ENCODE results near the gene SETMAR. TPM values are rescaled to one million over a fixed set of nuclear protein-coding genes. Genes with fewer than 3 reads are reported as not detected.

The SETMAR gene
- total and polyA plus RNA-seq, 8 donors = 3.1 to 28.0 (median 11.6) TPM

DNA sequence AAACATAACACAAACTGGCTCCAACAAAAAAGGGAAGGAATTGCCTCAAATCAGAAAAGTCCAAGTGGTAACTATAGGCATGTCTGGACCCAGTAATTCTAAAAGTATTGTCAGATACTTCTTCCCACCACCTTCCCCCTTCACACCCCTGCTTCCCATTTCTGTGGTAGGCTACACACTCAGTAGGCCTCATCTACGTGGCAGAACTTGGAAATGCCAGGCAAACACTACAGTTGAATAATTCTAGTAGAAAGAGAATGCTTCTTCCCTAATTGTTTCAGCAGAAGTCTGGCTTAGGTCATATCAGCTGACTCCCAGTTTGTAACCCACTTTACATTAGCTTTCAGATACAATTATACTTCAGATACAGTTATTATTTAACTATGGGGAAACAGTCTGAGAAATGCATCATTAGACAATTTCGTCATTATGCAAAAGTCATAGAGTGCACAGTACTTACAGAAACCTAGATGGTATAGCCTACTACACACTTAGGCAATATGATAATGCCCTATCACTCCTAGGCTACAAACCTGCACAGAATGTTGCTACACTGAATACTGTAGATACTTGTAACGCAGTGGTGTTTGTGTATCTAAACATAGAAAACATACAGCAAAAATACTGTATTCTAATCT lies 6.4 kb downstream of the SETMAR start:
- Histone ChIP-seq H3K27ac (no peak overlapping the region), H3K36me3 (peaks cover 0 to 24% (median 18%) of the 10 kb centered on the region in 4 donors), H3K9me3 (no peaks in the 10 kb centered on the region), H3K4me3 (no peak overlapping the region), H3K4me1 (peaks cover 11 to 68% (median 35%) of the 10 kb centered on the region in 4 donors), H3K27me3 (no peaks in the 10 kb centered on the region)
- intact Hi-C loops (cut with DNase I; ENCODE audit: low total_unique reads) = no loop called here
- 62 to 83% (median 64%) methylated on average over 3 of the region's 3 CpGs for WGBS, 5 donors
- no peak for DNase-seq
- TF ChIP-seq EP300 (IDR thresholded peaks at IDR 0.05) = no peak

DNA sequence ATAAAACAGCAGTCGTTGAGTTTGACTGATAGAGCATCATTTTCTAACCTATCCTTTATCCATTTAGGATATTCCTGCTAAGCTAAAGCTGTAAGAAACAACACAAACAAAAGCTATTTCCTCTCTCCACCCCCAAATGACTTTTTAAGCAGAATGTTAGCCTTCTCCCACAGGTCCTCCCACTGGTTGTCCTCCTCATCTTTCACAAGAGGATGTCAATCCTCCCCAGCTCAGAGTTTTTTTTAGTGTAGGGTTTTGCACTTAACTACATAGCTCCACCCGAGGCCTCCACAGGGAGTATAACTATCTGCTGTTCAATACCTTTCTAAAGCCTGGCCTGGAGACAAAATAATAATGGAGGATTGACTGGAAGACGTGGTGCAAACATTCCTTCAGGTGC lies 7.8 kb downstream of the SETMAR start:
- intact Hi-C loops (cut with DNase I; ENCODE audit: low total_unique reads) = no loop called here
- DNase-seq = no peak
- H3K27ac ChIP-seq = peak overlapping the region in 2 of 5 donors; percentile 28 to 31
- no peak overlapping the region for H3K4me3 ChIP-seq
- H3K9me3 ChIP-seq = no peaks in the 10 kb centered on the region
- H3K27me3 ChIP-seq = no peaks in the 10 kb centered on the region
- 47 to 64% (median 56%) methylated on average over 3 of the region's 3 CpGs for WGBS, 5 donors
- H3K4me1 ChIP-seq = peaks cover 5 to 54% (median 25%) of the 10 kb centered on the region in 4 donors
- TF ChIP-seq CTCF (IDR thresholded peaks at IDR 0.05) (no peak), EP300 (IDR thresholded peaks at IDR 0.05) (no peak), POLR2A (IDR thresholded peaks at IDR 0.05) (no peak), POLR2AphosphoS5 (IDR thresholded peaks at IDR 0.05) (no peak)
- H3K36me3 ChIP-seq = peaks cover 0 to 36% (median 27%) of the 10 kb centered on the region in 4 donors

- Histone ChIP-seq H3K9me3 (no peaks in the 10 kb centered on the region), H3K4me1 (peaks cover 5 to 49% (median 20%) of the 10 kb centered on the region in 4 donors), H3K27ac (no peak overlapping the region), H3K36me3 (peaks cover under 1 to 41% (median 32%) of the 10 kb centered on the region in 4 donors), H3K4me3 (no peak overlapping the region), H3K27me3 (no peaks in the 10 kb centered on the region)
- intact Hi-C loops (cut with DNase I; ENCODE audit: low total_unique reads) = no loop called here
- DNase-seq = no peak
- no peak for TF ChIP-seq POLR2A (IDR thresholded peaks at IDR 0.05)
- TF ChIP-seq EP300 (IDR thresholded peaks at IDR 0.05) = no peak
- TF ChIP-seq POLR2AphosphoS5 (IDR thresholded peaks at IDR 0.05) = no peak
- TF ChIP-seq CTCF (IDR thresholded peaks at IDR 0.05) = no peak
Observed at GRCh38 chr3:4311496-4311895, 8.3 kb downstream of the SETMAR start.

- WGBS, 5 donors = 86 to 90% (median 89%) methylated on average over 4 of the region's 4 CpGs
- intact Hi-C loops (cut with DNase I; ENCODE audit: low total_unique reads) = no loop called here
- no peak overlapping the region for H3K4me3 ChIP-seq
- no peaks in the 10 kb centered on the region for H3K9me3 ChIP-seq
- peaks cover 5 to 29% (median 17%) of the 10 kb centered on the region in 4 donors for H3K4me1 ChIP-seq
- H3K36me3 ChIP-seq = peaks cover 7 to 45% (median 40%) of the 10 kb centered on the region in 4 donors
- no peak overlapping the region for H3K27ac ChIP-seq
- no peak for TF ChIP-seq POLR2A (IDR thresholded peaks at IDR 0.05)
- TF ChIP-seq CTCF (IDR thresholded peaks at IDR 0.05) = no peak
- no peak for TF ChIP-seq POLR2AphosphoS5 (IDR thresholded peaks at IDR 0.05)
- no peak for TF ChIP-seq EP300 (IDR thresholded peaks at IDR 0.05)
- no peak for DNase-seq
- no peaks in the 10 kb centered on the region for H3K27me3 ChIP-seq
Observed at GRCh38 chr3:4313606-4314293, 10.6 kb downstream of the SETMAR start.

GRCh38 chr3:4314688-4315087 lies 11.5 kb downstream of the SETMAR start:
- H3K4me3 ChIP-seq = no peak overlapping the region
- no peak overlapping the region for H3K27ac ChIP-seq
- intact Hi-C loops (cut with DNase I; ENCODE audit: low total_unique reads) = no loop called here
- H3K4me1 ChIP-seq = peaks cover 5 to 19% (median 13%) of the 10 kb centered on the region in 4 donors
- no peaks in the 10 kb centered on the region for H3K9me3 ChIP-seq
- no peak for DNase-seq
- WGBS, 5 donors = 85 to 95% (median 87%) methylated on average over 4 of the region's 4 CpGs
- TF ChIP-seq CTCF (IDR thresholded peaks at IDR 0.05) (peak in 1 of 7 experiments; percentile 26), POLR2A (IDR thresholded peaks at IDR 0.05) (no peak), POLR2AphosphoS5 (IDR thresholded peaks at IDR 0.05) (no peak), EP300 (IDR thresholded peaks at IDR 0.05) (no peak)
- H3K27me3 ChIP-seq = no peaks in the 10 kb centered on the region
- H3K36me3 ChIP-seq = peaks cover 7 to 45% (median 40%) of the 10 kb centered on the region in 4 donors

Data from stomach (tissue), 9 donors.